Heart right ventricle (tissue), 16 donors: Measurements from ENCODE around the gene MYCL. TPM values are rescaled to one million over a fixed set of nuclear protein-coding genes. Genes with fewer than 3 reads are reported as not detected.

Experiments
- ATAC-seq, 8 donors: fragments of 200-7000 bp; cut with Tn5 transposase; one replicate each; pipeline ENCODE4 v1.9.1; 2020; ENCODE audit warnings: mild to moderate bottlenecking in 8 of 8, moderate library complexity in 8 of 8, moderate number of reproducible peaks in 1 of 8
- DNase-seq, 2 donors: peaks; one replicate each; pipeline ENCODE4 v3.0.0-alpha.2; 2020
- H3K27ac ChIP-seq, 10 donors: fragments of 200-600 bp; sonication (generic) in 2 of 10; one replicate each; pipeline versions ENCODE4 v1.5.0 to v1.8.0; 2020 to 2022; ENCODE audit warnings: mild to moderate bottlenecking in 3 of 10
- H3K27me3 ChIP-seq, 7 donors: fragments of 200-600 bp; one replicate each; pipeline ENCODE4 v1.8.0; 2021 to 2022; ENCODE audit warnings: mild to moderate bottlenecking in 2 of 7
- H3K36me3 ChIP-seq, 9 donors: fragments of 200-600 bp; sonication (generic) in 1 of 9; one replicate each; pipeline versions ENCODE4 v1.5.0 to v1.8.0; 2020 to 2022; ENCODE audit warnings: mild to moderate bottlenecking in 2 of 9
- H3K4me1 ChIP-seq, 9 donors: fragments of 200-600 bp; sonication (generic) in 1 of 9; one replicate each; pipeline versions ENCODE4 v1.5.0 to v1.8.0; 2020 to 2022; ENCODE audit warnings: mild to moderate bottlenecking in 4 of 9
- H3K4me3 ChIP-seq, 10 donors: fragments of 200-600 bp; sonication (generic) in 2 of 10; one replicate each; pipeline versions ENCODE4 v1.5.0 to v1.8.0; 2020 to 2022; ENCODE audit warnings: mild to moderate bottlenecking in 7 of 10, moderate library complexity in 2 of 10
- H3K9me3 ChIP-seq, 11 donors: fragments of 200-600 bp in 10 of 11; sonication (generic) in 2 of 11; one replicate each; pipeline versions ENCODE4 v1.5.0 to v1.8.0; 2013 to 2022; ENCODE audit warnings: mild to moderate bottlenecking in 2 of 11, control low read depth in 1 of 11, moderate library complexity in 1 of 11
- WGBS, 2 donors: extraction: QIAGEN DNeasy Blood & Tissue Kit; methylation state at CpG; one replicate each; pipeline ENCODE4 v1.1.7; 2013; ENCODE audit warnings: inconsistent platforms in 1 of 2; 5-methylcytosine and 5-hydroxymethylcytosine counted together
- intact Hi-C, 10 donors: fragments of 100-400 bp; cut with DNase I; formaldehyde crosslinking; loops; one replicate each; pipeline versions ENCODE4 v1.11.1 to v1.14.2; 2022
- long read RNA-seq, 3 donors: library from polyadenylated mRNA; unstranded; transcript quantifications; one replicate each; pipeline ENCODE4 v2.0.0, GENCODE V29; 2020 to 2021
- polyA plus RNA-seq, 2 donors: library from polyadenylated mRNA; stranded (reverse); fragments of 200-250 nt; gene quantifications; one replicate each; pipeline ENCODE4 v1.2.3, GENCODE V29; 2013
- total RNA-seq, 10 donors: library from RNA; stranded (reverse); fragmentation: NEBNext Ultra II Directional in 3 of 10; extraction: Animal tissue kit (Norgen Biotek cat#: 25700) in 3 of 10; gene quantifications; one replicate each; pipeline versions ENCODE4 v1.2.1 to v1.2.4, GENCODE V29; 2021 to 2023
- TF ChIP-seq, protein P1 (sequence below), 9 donors: fragments of 200-600 bp; sonication (generic) in 2 of 9; IDR thresholded peaks; one replicate each; pipeline versions ENCODE4 v1.5.0 to v1.8.0; 2021 to 2022; ENCODE audit warnings: antibody characterized with exemption in 9 of 9, mild to moderate bottlenecking in 5 of 9, moderate library complexity in 1 of 9
- donor health status: Arrhythmogenic right ventricular cardiomyopathy.
- donor health status: ischemic (EF 13 %, LVEDD 7.1; RV severe dilation, severe dysfunction).
- donor health status: healthy with polysubstance abuse.
- donor health status: DM: no; HTN: yes; CAD: no.
- donor health status: DM: no; HTN: no; CAD: no.
- donor health status: ischemic (EF 25% LVEDD 6.9; RV normal size, moderate dysfunction).
- donor health status: ischemic (EF 25% LVEDD 5.7; RV mildly dilated, moderate dysfunction).
- donor health status: healthy.
- donor health status: DM: yes; HTN: yes; CAD: no.
- donor health status: Ischemic cardiomyopathy.
- donor health status: ischemic (EF 35%, LVEDD 5.7; RV mildly dilated, moderate dysfunction).
- donor health status: nonischemic (EF 11% LVEDD 7.7; RV severe dilation, severe dysfunction).
- donor health status: DM: yes; HTN: yes; CAD: no.
- donor health status: PGD.
- donor health status: ischemic (EF 29% LVEDD 5.4; RV normal size, mild dysfunction).
- donor health status: nonischemic (EF 23%, LVEDD 6.1; RV moderate dilation, normal function).

The MYCL gene, protein sequence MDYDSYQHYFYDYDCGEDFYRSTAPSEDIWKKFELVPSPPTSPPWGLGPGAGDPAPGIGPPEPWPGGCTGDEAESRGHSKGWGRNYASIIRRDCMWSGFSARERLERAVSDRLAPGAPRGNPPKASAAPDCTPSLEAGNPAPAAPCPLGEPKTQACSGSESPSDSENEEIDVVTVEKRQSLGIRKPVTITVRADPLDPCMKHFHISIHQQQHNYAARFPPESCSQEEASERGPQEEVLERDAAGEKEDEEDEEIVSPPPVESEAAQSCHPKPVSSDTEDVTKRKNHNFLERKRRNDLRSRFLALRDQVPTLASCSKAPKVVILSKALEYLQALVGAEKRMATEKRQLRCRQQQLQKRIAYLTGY
- total RNA-seq (1 to 10 TPM in 2 of 10 donors, under 1 TPM in 8; 0.30 to 2.5 (median 0.76) TPM), polyA plus RNA-seq (under 1 TPM; 0.07 to 0.13 TPM)
- long read RNA-seq, donor 1, partial matches to known transcripts = 0 of 1 reads
- long read RNA-seq, donor 1, other reads (novel, unspliced or antisense) = 0 of 1 reads
- long read RNA-seq, donor 2, partial matches to known transcripts = 0 of 5 reads
- long read RNA-seq, donor 2, other reads (novel, unspliced or antisense) = 1 of 5 reads
- long read RNA-seq, donor 3, partial matches to known transcripts = 0 of 1 reads
- long read RNA-seq, donor 3, other reads (novel, unspliced or antisense) = 1 of 1 reads

DNA sequence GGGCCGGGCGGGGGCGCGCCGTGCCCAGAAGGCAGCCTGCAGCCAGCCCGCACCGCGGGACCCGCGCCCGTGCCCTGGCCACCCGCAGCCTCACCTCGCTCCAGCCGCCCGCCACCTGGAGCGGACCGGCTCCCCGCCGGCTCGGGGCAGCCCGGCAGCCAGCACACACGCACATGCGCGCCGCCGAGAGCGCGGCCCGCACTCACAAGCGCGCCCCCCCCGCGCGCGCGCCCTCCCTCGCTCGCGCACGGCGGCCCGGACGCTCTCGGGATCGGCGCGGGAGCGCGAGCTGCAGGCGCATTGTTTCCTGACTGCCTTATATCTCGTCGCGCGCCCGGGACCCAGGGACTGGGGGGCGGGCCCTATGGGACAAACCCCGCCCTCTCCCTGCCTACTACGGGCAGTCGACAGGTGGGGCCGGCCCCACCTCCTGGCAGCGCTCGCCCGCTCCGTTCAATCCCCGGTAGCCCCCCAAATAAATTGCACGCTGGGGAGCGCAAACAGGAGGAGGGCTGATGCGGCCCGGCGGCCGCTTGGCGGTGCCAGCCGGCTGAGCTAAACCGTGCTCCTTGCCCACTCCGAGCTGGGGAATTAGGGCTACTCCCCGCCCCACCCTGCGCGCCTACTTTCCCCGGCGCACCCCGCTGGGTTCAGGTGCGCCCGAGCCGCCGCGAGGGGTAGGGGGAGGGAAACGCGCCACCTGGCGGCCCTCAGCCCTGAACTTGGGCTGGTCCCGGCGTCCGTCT lies at the start of gene MYCL:
Gene MYCL (minus strand): TSS at position 204 of the 746 bp plus-strand sequence. CDS start 483 bp downstream, outside the sequence.
- Histone ChIP-seq H3K27ac (peak within 1 kb of the TSS in 2 of 10 donors; percentile 9 to 64), H3K4me3 (peak within 1 kb of the TSS; percentile 43 to 75 (median 64)), H3K27me3 (peaks cover 0 to 71% (median 55%) of the 10 kb centered on the region in 7 donors), H3K9me3 (no peaks in the 10 kb centered on the region), H3K4me1 (peaks cover 3 to 19% (median 16%) of the 10 kb centered on the region in 9 donors), H3K36me3 (no peaks in the 10 kb centered on the region)
- 1% methylated on average over 67 to 92 of the region's 92 CpGs for WGBS, 2 donors
- intact Hi-C loops = loop anchor here in 9 of 10 donors (1.0 to 5.0 kb wide), 6 partner anchors 55 to 86 kb away; no protein-coding TSS in a partner anchor
- peak; percentile 77 to 91 (median 86) for ATAC-seq
- TF ChIP-seq, protein P1, sequence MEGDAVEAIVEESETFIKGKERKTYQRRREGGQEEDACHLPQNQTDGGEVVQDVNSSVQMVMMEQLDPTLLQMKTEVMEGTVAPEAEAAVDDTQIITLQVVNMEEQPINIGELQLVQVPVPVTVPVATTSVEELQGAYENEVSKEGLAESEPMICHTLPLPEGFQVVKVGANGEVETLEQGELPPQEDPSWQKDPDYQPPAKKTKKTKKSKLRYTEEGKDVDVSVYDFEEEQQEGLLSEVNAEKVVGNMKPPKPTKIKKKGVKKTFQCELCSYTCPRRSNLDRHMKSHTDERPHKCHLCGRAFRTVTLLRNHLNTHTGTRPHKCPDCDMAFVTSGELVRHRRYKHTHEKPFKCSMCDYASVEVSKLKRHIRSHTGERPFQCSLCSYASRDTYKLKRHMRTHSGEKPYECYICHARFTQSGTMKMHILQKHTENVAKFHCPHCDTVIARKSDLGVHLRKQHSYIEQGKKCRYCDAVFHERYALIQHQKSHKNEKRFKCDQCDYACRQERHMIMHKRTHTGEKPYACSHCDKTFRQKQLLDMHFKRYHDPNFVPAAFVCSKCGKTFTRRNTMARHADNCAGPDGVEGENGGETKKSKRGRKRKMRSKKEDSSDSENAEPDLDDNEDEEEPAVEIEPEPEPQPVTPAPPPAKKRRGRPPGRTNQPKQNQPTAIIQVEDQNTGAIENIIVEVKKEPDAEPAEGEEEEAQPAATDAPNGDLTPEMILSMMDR (IDR thresholded peaks at IDR 0.05) = peak; percentile 43 to 81 (median 75)
- DNase-seq = peak; percentile 52 to 66

GRCh38 chr1:39949891-39950290 lies 48.2 kb upstream of the MYCL start:
- ATAC-seq (no peak), DNase-seq (no peak)
- 78 to 90% methylated on average over 2 of the region's 2 CpGs for WGBS, 2 donors
- intact Hi-C loops = no loop called here
- TF ChIP-seq, protein P1 (IDR thresholded peaks at IDR 0.05) = no peak
- Histone ChIP-seq H3K9me3 (peaks cover 0 to 6% (median 0%) of the 10 kb centered on the region in 11 donors), H3K4me3 (no peak overlapping the region), H3K27me3 (peaks cover 0 to 9% (median 0%) of the 10 kb centered on the region in 7 donors), H3K27ac (no peak overlapping the region), H3K36me3 (no peaks in the 10 kb centered on the region), H3K4me1 (peaks cover 0 to 33% (median 14%) of the 10 kb centered on the region in 9 donors)

DNA sequence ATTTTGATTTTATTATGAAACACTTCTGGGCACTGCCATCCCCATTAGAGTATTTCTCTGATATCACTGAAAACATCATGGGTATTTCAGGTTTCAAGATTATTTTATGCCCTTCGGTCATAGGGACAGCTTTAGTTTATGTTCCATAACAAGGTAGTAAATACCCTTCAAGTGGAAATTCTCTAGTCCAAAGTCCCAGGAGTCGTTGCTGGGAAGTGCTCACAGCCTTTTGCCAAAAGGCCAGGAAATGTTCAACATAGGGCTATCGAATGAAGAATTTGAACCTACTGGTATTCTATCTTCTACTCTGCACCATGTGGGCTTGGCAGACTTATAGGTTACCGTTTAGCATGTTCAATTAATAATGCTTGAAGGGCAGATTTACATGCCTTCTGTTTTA lies 45.5 kb upstream of the MYCL start:
- Histone ChIP-seq H3K36me3 (no peaks in the 10 kb centered on the region), H3K27me3 (peaks cover 0 to 17% (median 0%) of the 10 kb centered on the region in 7 donors), H3K4me3 (no peak overlapping the region), H3K9me3 (peaks cover 0 to 6% (median 0%) of the 10 kb centered on the region in 11 donors), H3K4me1 (peaks cover 0 to 13% (median 2%) of the 10 kb centered on the region in 9 donors), H3K27ac (no peak overlapping the region)
- TF ChIP-seq, protein P1 (IDR thresholded peaks at IDR 0.05) = no peak
- intact Hi-C loops = no loop called here
- ATAC-seq (no peak), DNase-seq (no peak)
- 81 to 84% methylated on average over 4 of the region's 4 CpGs for WGBS, 2 donors

GRCh38 chr1:39946216-39946615 lies 44.5 kb upstream of the MYCL start:
- 80 to 82% methylated on average over 4 of the region's 4 CpGs for WGBS, 2 donors
- DNase-seq (no peak), ATAC-seq (no peak)

More at GRCh38 chr1:39946216-39946615, 44.5 kb upstream of the MYCL start:
- intact Hi-C loops = no loop called here
- H3K36me3 ChIP-seq = no peaks in the 10 kb centered on the region
- no peak overlapping the region for H3K27ac ChIP-seq
- H3K4me1 ChIP-seq = peaks cover 0 to 5% (median 0%) of the 10 kb centered on the region in 9 donors
- no peak overlapping the region for H3K4me3 ChIP-seq
- peaks cover 0 to 17% (median 0%) of the 10 kb centered on the region in 7 donors for H3K27me3 ChIP-seq
- peaks cover 0 to 6% (median 0%) of the 10 kb centered on the region in 11 donors for H3K9me3 ChIP-seq
- TF ChIP-seq, protein P1 (IDR thresholded peaks at IDR 0.05) = no peak
